ENCODE results near the gene SLC25A25.
"Not testable (repeated sequence)": the region's sequence is repeated elsewhere in the genome, so short reads cannot be mapped to it uniquely, and the experiment has no call there.

Gene SLC25A25

GRCh38 chr9:128067645-128068385, at the start of gene SLC25A25:
Gene SLC25A25 (plus strand): TSS chr9:128068232. CDS start chr9:128068320, 88 bp downstream.
- Histone ChIP-seq H3K4me1 (ENCODE audit: control insufficient read depth, insufficient read depth, low read length) (peaks cover 33% of the 10 kb centered on the region), H3K9ac (ENCODE audit: low read length) (peak within 1 kb of the TSS; percentile 91), H3K36me3 (ENCODE audit: control insufficient read depth, insufficient read depth, low read length) (peaks cover 7% of the 10 kb centered on the region; the same call in 1 of the 2 replicates), H3K9me3 (ENCODE audit: control insufficient read depth, insufficient read depth, low read depth, low read length) (no peaks in the 10 kb centered on the region), H3K27ac (ENCODE audit: low read depth, low read length) (peak within 1 kb of the TSS; percentile 88), H3K27me3 (ENCODE audit: control insufficient read depth, insufficient read depth, low read length) (no peaks in the 10 kb centered on the region), H3K4me3 (ENCODE audit: low read depth, low read length) (peak within 1 kb of the TSS; percentile 93)

DNA sequence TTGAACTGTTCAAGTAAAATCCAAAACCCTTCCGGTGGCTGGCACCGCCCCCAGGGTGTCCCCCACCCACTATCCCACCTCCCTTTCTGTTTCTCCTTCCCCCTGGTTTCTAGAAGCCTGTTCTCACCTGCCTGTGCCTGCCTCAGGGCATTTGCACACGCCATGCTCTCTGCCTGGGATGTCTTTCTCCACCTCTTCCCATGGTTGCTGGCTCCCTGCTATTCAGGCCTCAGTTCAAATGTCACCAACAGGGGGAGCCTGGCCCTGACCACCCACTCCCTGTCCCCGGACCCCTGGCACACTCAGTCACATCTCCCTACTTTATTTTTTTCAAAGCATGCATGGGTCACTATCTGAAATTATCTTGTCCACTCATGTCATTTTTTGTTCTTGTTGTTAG, 47.3 kb upstream of the SLC25A25 start:
- Histone ChIP-seq H3K27me3 (ENCODE audit: control insufficient read depth, insufficient read depth, low read length) (no peaks in the 10 kb centered on the region), H3K9me3 (ENCODE audit: control insufficient read depth, insufficient read depth, low read depth, low read length) (no peaks in the 10 kb centered on the region), H3K9ac (ENCODE audit: low read length) (no peak overlapping the region), H3K4me3 (ENCODE audit: low read depth, low read length) (no peak overlapping the region), H3K4me1 (ENCODE audit: control insufficient read depth, insufficient read depth, low read length) (no peaks in the 10 kb centered on the region), H3K36me3 (ENCODE audit: control insufficient read depth, insufficient read depth, low read length) (no peaks in the 10 kb centered on the region), H3K27ac (ENCODE audit: low read depth, low read length) (no peak overlapping the region)

DNA sequence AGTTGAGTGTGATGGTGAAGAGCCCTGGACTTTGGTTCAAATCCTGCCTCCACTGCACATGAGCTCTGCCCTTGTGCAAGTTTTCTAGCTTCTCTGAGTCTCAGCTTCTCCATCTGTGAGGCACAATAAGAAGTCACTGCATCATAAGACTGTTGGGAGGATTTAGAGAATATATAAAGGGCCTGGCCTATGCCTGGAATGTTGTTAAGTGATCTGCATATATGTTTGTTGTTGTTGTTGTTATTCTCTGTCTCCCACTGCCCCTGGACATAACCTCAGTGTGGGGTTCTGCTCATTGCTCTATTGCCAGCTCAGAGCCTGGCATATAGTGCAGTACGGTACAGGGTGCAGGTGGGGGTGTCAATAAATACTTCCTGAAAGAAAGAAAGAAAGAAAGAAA, 46.9 kb upstream of the SLC25A25 start:
- Histone ChIP-seq H3K36me3 (ENCODE audit: control insufficient read depth, insufficient read depth, low read length) (no peaks in the 10 kb centered on the region), H3K4me1 (ENCODE audit: control insufficient read depth, insufficient read depth, low read length) (no peaks in the 10 kb centered on the region), H3K27ac (ENCODE audit: low read depth, low read length) (no peak overlapping the region), H3K4me3 (ENCODE audit: low read depth, low read length) (no peak overlapping the region), H3K27me3 (ENCODE audit: control insufficient read depth, insufficient read depth, low read length) (no peaks in the 10 kb centered on the region), H3K9ac (ENCODE audit: low read length) (no peak overlapping the region), H3K9me3 (ENCODE audit: control insufficient read depth, insufficient read depth, low read depth, low read length) (no peaks in the 10 kb centered on the region)

GRCh38 chr9:128022886-128023285, 45.1 kb upstream of the SLC25A25 start:
- no peak overlapping the region for H3K4me3 ChIP-seq (ENCODE audit: low read depth, low read length)
- no peaks in the 10 kb centered on the region for H3K36me3 ChIP-seq (ENCODE audit: control insufficient read depth, insufficient read depth, low read length)
- H3K27me3 ChIP-seq (ENCODE audit: control insufficient read depth, insufficient read depth, low read length): no peaks in the 10 kb centered on the region
- H3K9ac ChIP-seq (ENCODE audit: low read length): no peak overlapping the region
- peaks cover 6% of the 10 kb centered on the region; the same call in 1 of the 2 replicates for H3K4me1 ChIP-seq (ENCODE audit: control insufficient read depth, insufficient read depth, low read length)
- no peak overlapping the region for H3K27ac ChIP-seq (ENCODE audit: low read depth, low read length)
- H3K9me3 ChIP-seq (ENCODE audit: control insufficient read depth, insufficient read depth, low read depth, low read length): no peaks in the 10 kb centered on the region

DNA sequence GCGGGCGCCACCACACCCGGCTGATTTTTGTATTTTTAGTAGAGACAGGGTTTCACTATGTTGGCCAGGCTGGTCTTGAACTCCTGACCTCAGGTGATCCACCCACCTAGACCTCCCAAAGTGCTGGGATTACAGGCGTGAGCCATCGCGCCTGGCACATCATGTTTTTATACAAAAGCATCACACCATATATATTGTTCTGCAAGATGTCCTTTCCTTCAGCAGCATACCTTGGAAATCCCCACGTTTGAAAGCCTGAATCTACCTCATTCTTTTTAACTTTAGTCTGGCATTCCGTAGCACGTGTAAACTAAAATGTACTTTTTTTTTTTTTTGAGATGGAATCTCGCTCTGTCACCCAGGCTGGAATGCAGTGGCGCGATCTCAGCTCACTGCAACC, 44.4 kb upstream of the SLC25A25 start:
- H3K36me3 ChIP-seq (ENCODE audit: control insufficient read depth, insufficient read depth, low read length); H3K4me1 ChIP-seq (ENCODE audit: control insufficient read depth, insufficient read depth, low read length); H3K27ac ChIP-seq (ENCODE audit: low read depth, low read length); H3K9me3 ChIP-seq (ENCODE audit: control insufficient read depth, insufficient read depth, low read depth, low read length); H3K4me3 ChIP-seq (ENCODE audit: low read depth, low read length); H3K27me3 ChIP-seq (ENCODE audit: control insufficient read depth, insufficient read depth, low read length); H3K9ac ChIP-seq (ENCODE audit: low read length): not testable (repeated sequence)

DNA sequence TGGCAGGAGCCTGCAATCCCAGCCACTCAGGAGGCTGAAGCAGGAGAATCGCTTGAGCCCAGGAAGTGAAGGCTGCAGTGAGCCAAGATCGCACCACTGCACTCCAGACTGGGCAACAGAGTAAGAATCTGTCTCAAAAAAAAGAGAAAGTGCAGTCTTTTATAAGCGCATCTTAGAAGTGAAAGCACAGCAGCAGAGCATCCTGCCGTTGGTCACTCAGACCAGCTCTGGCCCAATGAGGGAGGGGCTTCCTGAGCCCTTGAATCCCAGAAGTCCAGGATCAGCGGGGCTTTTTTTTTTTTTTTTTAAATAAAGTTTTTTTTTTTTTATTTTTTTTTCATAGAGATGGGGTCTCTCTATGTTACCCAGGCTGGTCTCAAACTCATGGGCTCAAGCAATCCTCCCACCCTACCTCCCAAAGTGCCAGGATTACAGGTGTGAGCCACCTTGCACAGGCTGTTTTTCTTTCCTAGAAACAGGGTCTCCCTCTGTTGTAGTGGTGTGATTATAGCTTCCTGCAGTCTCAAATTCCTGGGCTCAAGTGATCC, 43.2 kb upstream of the SLC25A25 start:
- H3K9ac ChIP-seq (ENCODE audit: low read length): no peak overlapping the region
- H3K9me3 ChIP-seq (ENCODE audit: control insufficient read depth, insufficient read depth, low read depth, low read length): no peaks in the 10 kb centered on the region
- H3K36me3 ChIP-seq (ENCODE audit: control insufficient read depth, insufficient read depth, low read length): no peaks in the 10 kb centered on the region
- H3K4me1 ChIP-seq (ENCODE audit: control insufficient read depth, insufficient read depth, low read length): peaks cover 6% of the 10 kb centered on the region; the same call in 1 of the 2 replicates
- no peak overlapping the region for H3K27ac ChIP-seq (ENCODE audit: low read depth, low read length)
- no peaks in the 10 kb centered on the region for H3K27me3 ChIP-seq (ENCODE audit: control insufficient read depth, insufficient read depth, low read length)
- H3K4me3 ChIP-seq (ENCODE audit: low read depth, low read length): no peak overlapping the region

- no peaks in the 10 kb centered on the region for H3K36me3 ChIP-seq (ENCODE audit: control insufficient read depth, insufficient read depth, low read length)
- H3K9ac ChIP-seq (ENCODE audit: low read length): no peak overlapping the region
- peaks cover 6% of the 10 kb centered on the region; the same call in 1 of the 2 replicates for H3K4me1 ChIP-seq (ENCODE audit: control insufficient read depth, insufficient read depth, low read length)
- H3K9me3 ChIP-seq (ENCODE audit: control insufficient read depth, insufficient read depth, low read depth, low read length): no peaks in the 10 kb centered on the region
- H3K27ac ChIP-seq (ENCODE audit: low read depth, low read length): no peak overlapping the region
- no peaks in the 10 kb centered on the region for H3K27me3 ChIP-seq (ENCODE audit: control insufficient read depth, insufficient read depth, low read length)
- H3K4me3 ChIP-seq (ENCODE audit: low read depth, low read length): no peak overlapping the region
These were observed 42.3 kb upstream of the SLC25A25 start for GRCh38 chr9:128025736-128026135.

DNA sequence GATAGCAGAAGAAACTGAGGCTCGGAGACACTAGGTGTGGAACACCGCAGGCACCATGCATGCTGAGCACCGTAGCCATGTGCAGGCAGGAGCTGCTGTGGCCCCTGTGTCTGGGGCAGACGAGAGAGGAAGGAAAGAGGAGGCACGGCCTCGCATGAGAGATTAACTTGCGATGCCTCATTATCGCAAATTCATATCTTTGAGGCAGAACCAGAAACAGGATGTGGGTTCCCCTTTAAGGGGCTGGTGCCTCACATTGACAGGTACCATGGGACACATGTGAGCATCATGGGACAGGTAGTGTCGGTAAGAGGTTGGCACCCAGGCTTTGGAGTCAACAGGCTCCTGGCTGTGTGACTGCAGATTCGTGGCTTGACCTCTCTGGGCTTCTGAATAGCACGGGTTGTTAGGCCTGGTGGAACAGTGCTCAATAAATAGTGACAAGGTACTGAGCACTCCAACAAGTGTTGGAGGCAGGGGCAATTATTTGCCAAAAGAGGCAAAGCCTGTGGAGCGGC, 41.7 kb upstream of the SLC25A25 start:
- no peaks in the 10 kb centered on the region for H3K36me3 ChIP-seq (ENCODE audit: control insufficient read depth, insufficient read depth, low read length)

DNA sequence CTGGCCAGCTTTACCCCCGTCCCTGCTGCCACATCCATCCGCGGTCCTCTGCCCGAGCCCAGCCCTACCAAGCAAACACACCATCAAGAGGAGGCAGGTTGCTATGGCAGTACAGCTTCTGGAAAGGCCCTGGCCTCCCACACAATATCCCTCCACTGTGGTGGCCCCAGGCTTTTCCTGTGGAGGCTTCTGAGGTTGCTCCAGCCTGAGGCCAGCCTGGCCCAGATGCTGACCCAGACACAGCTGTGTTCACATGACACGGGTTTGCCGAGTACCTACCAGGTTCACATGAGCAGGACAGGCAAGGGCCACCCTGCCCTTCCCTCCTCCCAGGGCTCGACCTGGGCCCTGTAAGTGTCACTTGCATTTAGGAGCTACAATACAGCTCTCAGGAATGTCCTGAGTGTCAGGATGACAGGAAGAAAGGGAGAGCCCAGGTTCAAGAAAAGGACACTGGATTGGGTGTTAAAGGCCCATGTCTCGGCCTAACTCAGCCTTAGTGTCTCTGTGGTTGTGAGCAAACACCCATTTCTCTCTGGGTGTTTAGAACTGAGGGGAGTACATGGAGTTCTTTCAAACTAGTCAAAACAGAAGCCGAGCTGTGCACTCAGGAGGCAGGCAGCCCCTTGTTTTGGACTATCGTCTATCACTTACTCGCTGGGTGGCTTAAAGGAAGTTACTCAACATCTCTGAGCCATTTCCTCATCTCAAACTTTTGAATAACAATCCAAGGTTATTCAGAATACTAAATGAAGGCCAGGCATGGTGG, 41.1 kb upstream of the SLC25A25 start:
- no peaks in the 10 kb centered on the region for H3K36me3 ChIP-seq (ENCODE audit: control insufficient read depth, insufficient read depth, low read length)
- H3K9ac ChIP-seq (ENCODE audit: low read length): no peak overlapping the region
- H3K4me1 ChIP-seq (ENCODE audit: control insufficient read depth, insufficient read depth, low read length): peaks cover 6% of the 10 kb centered on the region; the same call in 1 of the 2 replicates
- H3K27ac ChIP-seq (ENCODE audit: low read depth, low read length): no peak overlapping the region
- no peak overlapping the region for H3K4me3 ChIP-seq (ENCODE audit: low read depth, low read length)
- no peaks in the 10 kb centered on the region for H3K9me3 ChIP-seq (ENCODE audit: control insufficient read depth, insufficient read depth, low read depth, low read length)
- no peaks in the 10 kb centered on the region for H3K27me3 ChIP-seq (ENCODE audit: control insufficient read depth, insufficient read depth, low read length)

More for the DNA sequence above, 41.7 kb upstream of the SLC25A25 start:
- Histone ChIP-seq H3K9ac (ENCODE audit: low read length) (no peak overlapping the region), H3K9me3 (ENCODE audit: control insufficient read depth, insufficient read depth, low read depth, low read length) (no peaks in the 10 kb centered on the region), H3K4me1 (ENCODE audit: control insufficient read depth, insufficient read depth, low read length) (peaks cover 6% of the 10 kb centered on the region; the same call in 1 of the 2 replicates), H3K27ac (ENCODE audit: low read depth, low read length) (no peak overlapping the region), H3K27me3 (ENCODE audit: control insufficient read depth, insufficient read depth, low read length) (no peaks in the 10 kb centered on the region), H3K4me3 (ENCODE audit: low read depth, low read length) (no peak overlapping the region)

DNA sequence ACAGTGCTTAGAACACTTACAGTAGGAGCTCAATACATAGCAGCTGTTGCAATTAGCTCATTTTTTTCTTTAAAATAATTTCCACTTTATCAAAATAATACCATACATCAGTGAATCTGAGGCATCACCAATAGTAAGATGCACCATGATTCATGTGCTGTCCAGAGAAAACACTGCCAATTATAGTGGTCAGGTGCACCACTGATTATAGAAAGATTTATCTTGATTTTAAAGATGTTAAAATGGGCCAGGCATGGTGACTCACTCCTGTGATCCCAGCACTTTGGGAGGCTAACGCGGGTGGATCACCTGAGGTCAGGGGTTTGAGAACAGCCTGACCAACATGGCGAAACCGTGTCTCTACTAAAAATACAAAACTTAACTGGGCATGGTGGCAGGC, 40.3 kb upstream of the SLC25A25 start:
- Histone ChIP-seq H3K4me3 (ENCODE audit: low read depth, low read length) (no peak overlapping the region), H3K27me3 (ENCODE audit: control insufficient read depth, insufficient read depth, low read length) (no peaks in the 10 kb centered on the region), H3K36me3 (ENCODE audit: control insufficient read depth, insufficient read depth, low read length) (no peaks in the 10 kb centered on the region), H3K9ac (ENCODE audit: low read length) (no peak overlapping the region), H3K4me1 (ENCODE audit: control insufficient read depth, insufficient read depth, low read length) (peaks cover 6% of the 10 kb centered on the region; the same call in 1 of the 2 replicates), H3K27ac (ENCODE audit: low read depth, low read length) (no peak overlapping the region), H3K9me3 (ENCODE audit: control insufficient read depth, insufficient read depth, low read depth, low read length) (no peaks in the 10 kb centered on the region)

- H3K27me3 ChIP-seq (ENCODE audit: control insufficient read depth, insufficient read depth, low read length): no peaks in the 10 kb centered on the region
- H3K9me3 ChIP-seq (ENCODE audit: control insufficient read depth, insufficient read depth, low read depth, low read length): no peaks in the 10 kb centered on the region
- H3K9ac ChIP-seq (ENCODE audit: low read length): no peak overlapping the region
- no peak overlapping the region for H3K27ac ChIP-seq (ENCODE audit: low read depth, low read length)
- no peaks in the 10 kb centered on the region for H3K36me3 ChIP-seq (ENCODE audit: control insufficient read depth, insufficient read depth, low read length)
- peaks cover 4% of the 10 kb centered on the region for H3K4me1 ChIP-seq (ENCODE audit: control insufficient read depth, insufficient read depth, low read length)
- no peak overlapping the region for H3K4me3 ChIP-seq (ENCODE audit: low read depth, low read length)
These were observed 34.4 kb upstream of the SLC25A25 start for GRCh38 chr9:128033609-128034008.

Measured in HUES6 (cell line).